Measurements from ENCODE around the gene TAB3. TPM values are rescaled to one million over a fixed set of nuclear protein-coding genes. Genes with fewer than 3 reads are reported as not detected.

TAB3 gene
- total RNA-seq, 4 donors from 2014 or later, result 21.2 to 51.2 (median 39.2) TPM

- TF ChIP-seq POLR2A (IDR thresholded peaks at IDR 0.05), result no peak
- no peak for TF ChIP-seq CTCF (IDR thresholded peaks at IDR 0.05)
- DNase-seq, result peak in 1 of 2 donors; percentile 24
- intact Hi-C loops (cut with DNase I; ENCODE audit: low total_unique reads), result no loop called here
These were observed 418 bp downstream of the TAB3 start for GRCh38 chrX:30888526-30889146.

GRCh38 chrX:30887721-30888120 is 1.3 kb downstream of the TAB3 start:
- DNase-seq, result no peak
- TF ChIP-seq POLR2A (IDR thresholded peaks at IDR 0.05), result no peak
- no peak for TF ChIP-seq CTCF (IDR thresholded peaks at IDR 0.05)
- peak overlapping the region; percentile 37 to 75 for H3K4me3 ChIP-seq
- H3K9me3 ChIP-seq, result no peaks in the 10 kb centered on the region
- no peaks in the 10 kb centered on the region for H3K36me3 ChIP-seq
- peak overlapping the region in 1 of 2 donors; percentile 80 for H3K27ac ChIP-seq
- no peaks in the 10 kb centered on the region for H3K27me3 ChIP-seq
- intact Hi-C loops (cut with DNase I; ENCODE audit: low total_unique reads), result no loop called here
- no peaks in the 10 kb centered on the region for H3K4me1 ChIP-seq

More at GRCh38 chrX:30888526-30889146, 418 bp downstream of the TAB3 start:
- H3K27me3 ChIP-seq, result no peaks in the 10 kb centered on the region
- H3K27ac ChIP-seq, result peak overlapping the region; percentile 80 to 91
- H3K4me1 ChIP-seq, result no peaks in the 10 kb centered on the region
- H3K36me3 ChIP-seq, result no peaks in the 10 kb centered on the region
- peak overlapping the region; percentile 37 to 75 for H3K4me3 ChIP-seq
- H3K9me3 ChIP-seq, result no peaks in the 10 kb centered on the region

GRCh38 chrX:30887288-30887687 is 1.8 kb downstream of the TAB3 start:
- no peaks in the 10 kb centered on the region for H3K9me3 ChIP-seq
- TF ChIP-seq CTCF (IDR thresholded peaks at IDR 0.05), result no peak
- intact Hi-C loops (cut with DNase I; ENCODE audit: low total_unique reads), result no loop called here
- no peaks in the 10 kb centered on the region for H3K4me1 ChIP-seq
- no peaks in the 10 kb centered on the region for H3K36me3 ChIP-seq
- peak overlapping the region in 1 of 2 donors; percentile 80 for H3K27ac ChIP-seq
- no peak for DNase-seq
- H3K4me3 ChIP-seq, result no peak overlapping the region
- no peaks in the 10 kb centered on the region for H3K27me3 ChIP-seq

GRCh38 chrX:30885136-30885535 is 3.9 kb downstream of the TAB3 start:
- Histone ChIP-seq H3K27me3 (peaks cover 0 to 2% of the 10 kb centered on the region in 2 donors), H3K4me1 (no peaks in the 10 kb centered on the region), H3K36me3 (no peaks in the 10 kb centered on the region), H3K4me3 (no peak overlapping the region), H3K27ac (peak overlapping the region in 1 of 2 donors; percentile 1), H3K9me3 (no peaks in the 10 kb centered on the region)
- intact Hi-C loops (cut with DNase I; ENCODE audit: low total_unique reads), result no loop called here
- DNase-seq, result no peak
- TF ChIP-seq CTCF (IDR thresholded peaks at IDR 0.05) (no peak), POLR2A (IDR thresholded peaks at IDR 0.05) (no peak)

GRCh38 chrX:30883138-30883537 is 5.9 kb downstream of the TAB3 start:
- TF ChIP-seq POLR2A (IDR thresholded peaks at IDR 0.05) (no peak), CTCF (IDR thresholded peaks at IDR 0.05) (no peak)
- no peak overlapping the region for H3K4me3 ChIP-seq
- H3K9me3 ChIP-seq, result no peaks in the 10 kb centered on the region
- H3K27ac ChIP-seq, result peak overlapping the region; percentile 9 to 16
- H3K27me3 ChIP-seq, result peaks cover 0 to 2% of the 10 kb centered on the region in 2 donors
- no peaks in the 10 kb centered on the region for H3K4me1 ChIP-seq
- H3K36me3 ChIP-seq, result no peaks in the 10 kb centered on the region
- DNase-seq, result no peak
- intact Hi-C loops (cut with DNase I; ENCODE audit: low total_unique reads), result no loop called here
